DMS 273 (cell line): ENCODE data around the gene AFTPH.
"Not testable (repeated sequence)": the region's sequence is repeated elsewhere in the genome, so short reads cannot be mapped to it uniquely, and the experiment has no call there.

ENCODE experiments used
- DNase-seq: peaks from one replicate; lab custom pipeline; 2025; ENCODE audit not compliant: unreplicated experiment; lab: John Stamatoyannopoulos, UW

Gene AFTPH

DNA sequence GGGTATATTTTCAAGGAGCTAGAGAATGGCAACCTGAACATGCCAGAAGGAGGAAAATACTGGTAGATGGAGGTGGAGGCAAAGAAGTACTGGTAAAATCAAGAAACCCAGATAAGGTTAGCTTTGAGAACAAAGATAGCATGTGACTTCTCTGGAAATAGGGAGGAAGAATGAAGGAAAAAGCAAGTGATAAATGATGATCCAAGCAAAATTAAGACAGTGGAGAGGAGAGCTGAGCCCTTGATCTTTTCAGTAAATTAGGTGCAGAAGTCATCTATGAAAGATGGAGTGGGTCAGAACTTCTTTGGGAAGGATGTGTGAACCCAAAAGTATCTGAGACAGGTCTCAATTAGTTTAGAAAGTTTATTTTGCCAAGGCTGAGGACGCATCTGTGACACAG is 25.7 kb upstream of the AFTPH start:
- DNase-seq, result no peak

DNA sequence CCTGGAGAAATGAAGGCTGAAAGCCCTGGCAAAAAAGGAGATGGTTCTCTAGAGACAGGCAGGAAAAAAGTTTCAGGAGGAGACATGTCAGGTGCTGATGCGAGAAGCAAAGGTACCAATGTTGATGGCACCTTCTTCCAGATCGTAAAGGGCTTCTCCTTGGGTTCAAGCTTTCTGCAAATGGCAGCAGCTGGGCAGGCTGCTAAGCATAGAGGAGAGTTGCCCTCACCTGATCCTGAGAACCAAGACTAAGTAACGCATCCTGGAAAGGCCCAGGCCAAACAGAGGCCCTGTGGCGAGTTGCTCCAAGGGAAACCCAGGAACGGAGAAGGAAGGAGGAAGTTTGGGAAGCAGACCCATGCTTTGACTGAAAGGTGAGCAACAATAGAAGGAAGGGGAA is 23.6 kb upstream of the AFTPH start:
- DNase-seq, result no peak

GRCh38 chr2:64501946-64502345 is 22.2 kb upstream of the AFTPH start:
- no peak for DNase-seq

- no peak for DNase-seq
These were observed 21.3 kb upstream of the AFTPH start for GRCh38 chr2:64502860-64503259.

DNA sequence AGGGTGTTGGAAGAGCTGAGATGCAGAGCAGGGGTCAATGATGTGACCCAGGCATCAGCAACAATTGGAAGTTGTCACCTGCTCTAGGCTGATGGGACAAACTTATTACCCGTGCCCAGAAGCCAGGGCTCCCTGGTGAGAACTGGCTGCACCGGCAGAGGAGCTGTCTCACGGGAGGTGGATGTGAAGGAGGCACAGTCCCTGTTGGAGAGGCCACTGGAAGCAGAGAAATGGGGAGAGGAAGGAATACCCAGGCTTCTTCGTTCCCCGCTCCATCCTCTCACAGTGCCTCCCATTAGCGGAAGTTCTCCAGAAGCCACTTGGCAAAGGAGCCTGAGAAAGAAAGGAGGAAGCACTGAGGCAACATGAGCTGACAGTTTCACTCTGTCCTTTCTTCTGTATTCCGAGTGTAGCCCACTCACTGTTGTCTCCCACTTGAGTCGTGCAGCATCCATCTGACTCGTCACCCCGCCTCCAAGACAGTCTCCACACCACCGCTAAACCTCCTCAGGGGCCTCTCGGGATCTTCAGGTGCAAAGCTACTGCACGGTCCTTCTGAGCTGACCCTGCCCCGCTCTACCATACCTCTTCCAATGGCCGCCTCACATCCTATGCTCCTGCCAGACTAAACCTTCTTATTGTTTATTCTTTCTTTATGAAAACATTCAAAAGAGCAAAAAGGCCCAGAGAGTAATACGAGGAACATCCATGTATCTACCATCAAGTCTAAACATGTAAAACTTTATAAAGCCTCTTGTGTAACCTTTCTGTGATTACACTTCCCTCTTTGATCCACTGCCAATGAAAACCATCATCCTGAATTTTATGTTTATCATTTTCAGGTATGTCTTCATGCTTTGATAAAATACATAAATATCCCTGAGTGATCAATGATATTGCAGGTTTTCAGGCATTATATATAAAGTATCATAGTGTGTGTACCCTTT is 19.1 kb upstream of the AFTPH start:
- DNase-seq, result no peak

DNA sequence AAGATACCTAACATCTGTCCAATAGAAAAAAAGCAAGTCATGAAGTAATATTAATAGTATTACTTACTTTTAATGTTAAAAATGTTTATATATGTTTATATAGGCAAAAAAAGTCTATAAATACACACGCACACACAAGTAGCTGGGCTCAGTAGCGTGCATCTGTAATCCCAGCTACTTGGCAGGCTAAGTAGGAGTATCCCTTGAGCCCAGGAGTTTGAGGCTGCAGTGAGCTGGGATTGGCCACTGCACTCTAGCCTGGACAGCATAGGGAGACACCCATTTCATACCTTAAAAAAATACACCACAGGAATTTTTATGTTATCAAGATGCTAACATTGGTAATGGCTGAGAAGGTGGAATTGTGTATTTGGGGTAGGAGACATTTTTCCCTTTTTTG is 17.4 kb upstream of the AFTPH start:
- no peak for DNase-seq

- DNase-seq, result no peak
These were observed 10.1 kb upstream of the AFTPH start for GRCh38 chr2:64514008-64514407.

- DNase-seq, result no peak
These were observed 9.0 kb upstream of the AFTPH start for GRCh38 chr2:64515086-64515485.

GRCh38 chr2:64516651-64517510 is 7.2 kb upstream of the AFTPH start:
- no peak for DNase-seq

GRCh38 chr2:64517511-64517884 is 6.6 kb upstream of the AFTPH start:
- no peak for DNase-seq

DNA sequence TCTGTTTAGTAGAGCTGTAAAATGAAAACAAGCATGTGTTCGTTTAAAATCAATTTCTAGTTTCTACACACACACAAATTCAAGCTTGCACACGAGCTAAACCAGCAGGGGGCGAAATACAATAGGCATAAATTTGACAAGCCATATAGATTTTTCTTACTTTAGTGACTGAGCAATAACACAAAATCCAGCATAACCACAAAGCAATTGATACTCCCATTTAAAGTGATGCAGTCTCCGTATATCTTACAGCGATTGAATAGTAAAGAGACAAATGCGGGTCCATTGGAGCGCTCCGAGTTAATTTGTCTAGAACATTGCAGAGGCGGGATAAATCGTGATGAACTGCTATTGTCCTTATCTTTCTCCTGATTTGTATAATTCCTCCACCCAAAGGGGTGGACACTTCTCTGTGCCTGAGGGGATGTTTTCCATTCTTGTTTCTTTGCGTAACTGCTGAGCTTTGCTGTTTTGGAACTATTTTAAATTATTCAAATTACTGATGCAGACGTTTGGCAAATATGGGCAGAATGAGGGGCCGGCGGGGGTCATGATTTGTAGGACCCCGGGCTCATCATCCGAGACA is 1.2 kb upstream of the AFTPH start:
- peak; percentile 90 for DNase-seq

DNA sequence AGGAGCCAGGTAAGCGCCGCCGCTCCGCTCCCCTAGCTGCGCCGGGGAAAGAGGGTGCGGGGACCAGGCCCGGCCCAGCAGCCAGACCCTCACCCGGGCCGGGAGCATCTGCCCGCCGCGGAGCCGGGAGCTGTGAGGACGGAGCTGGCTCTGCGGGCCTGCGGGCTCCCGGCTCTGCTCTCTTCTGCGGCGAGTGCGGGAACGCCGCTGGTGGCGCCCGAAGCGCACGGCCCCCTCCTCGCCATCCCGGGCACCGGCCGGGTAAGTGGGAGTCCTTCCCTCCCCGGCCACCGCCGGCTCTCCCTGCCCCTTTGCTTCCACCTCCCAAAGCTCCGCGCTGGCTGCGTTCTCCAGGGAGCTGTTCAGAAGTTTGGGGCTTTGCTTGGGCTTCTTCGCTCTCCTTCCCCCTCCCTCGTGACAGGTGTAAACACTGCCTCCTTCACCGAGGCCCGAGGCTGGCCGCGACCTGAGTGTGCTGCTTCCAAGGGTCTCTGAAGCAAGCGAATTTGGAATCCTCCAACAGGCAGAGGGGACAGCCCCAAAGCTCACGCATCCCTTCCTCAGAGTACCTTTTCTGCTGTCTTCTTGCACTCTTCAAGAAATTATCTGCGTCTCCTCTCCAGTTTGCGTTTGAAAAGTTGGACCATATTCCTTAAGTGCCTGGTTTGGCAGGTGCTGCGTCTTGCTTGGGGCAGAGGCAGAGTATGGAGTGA is 632 bp downstream of the AFTPH start:
- peak; percentile 76 for DNase-seq

GRCh38 chr2:64525317-64525613 is 1.1 kb downstream of the AFTPH start:
- DNase-seq, result peak; percentile 39

GRCh38 chr2:64526034-64526433 is 1.9 kb downstream of the AFTPH start:
- DNase-seq, result no peak

DNA sequence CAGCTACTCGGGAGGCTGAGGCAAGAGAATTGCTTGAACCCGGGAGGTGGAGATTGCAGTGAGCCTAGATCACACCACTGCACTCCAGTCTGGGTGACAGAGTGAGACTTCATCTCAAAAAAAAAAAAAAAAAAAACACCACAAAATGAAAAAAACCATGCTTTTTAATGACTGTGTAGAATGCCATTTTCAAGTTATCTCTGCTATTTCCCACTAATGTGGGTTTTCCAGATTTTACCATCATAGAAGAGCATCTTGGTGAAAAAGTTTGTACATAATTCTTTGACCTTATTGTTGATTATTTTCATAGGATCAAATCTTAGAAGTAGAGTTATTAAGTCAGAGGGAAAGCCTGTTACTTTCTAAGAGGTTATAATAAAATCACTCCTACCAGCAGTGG is 6.8 kb downstream of the AFTPH start:
- not testable (repeated sequence) for DNase-seq

- no peak for DNase-seq
These were observed 7.9 kb downstream of the AFTPH start for GRCh38 chr2:64532030-64532429.

GRCh38 chr2:64533882-64534281 is 9.8 kb downstream of the AFTPH start:
- no peak for DNase-seq

DNA sequence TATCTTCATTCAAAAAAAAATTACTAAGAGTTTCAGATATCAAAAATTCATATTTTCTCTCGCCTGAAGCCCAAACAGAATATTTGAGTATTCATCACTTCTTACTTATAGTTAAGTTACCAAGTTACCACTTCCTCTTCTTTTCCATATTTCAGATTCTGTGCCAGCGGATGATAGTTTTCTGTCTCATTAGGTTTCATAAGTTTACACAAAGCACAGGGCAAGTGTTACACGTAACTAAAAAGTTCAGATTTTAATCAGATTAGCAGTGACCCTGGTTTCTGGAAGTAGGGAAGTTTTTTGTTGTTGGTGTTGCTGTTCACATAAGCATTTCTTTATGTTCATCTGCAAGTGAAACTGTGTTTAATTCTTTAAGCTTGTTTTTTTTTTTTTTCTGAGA is 10.2 kb downstream of the AFTPH start:
- DNase-seq, result no peak

GRCh38 chr2:64535024-64535423 is 10.9 kb downstream of the AFTPH start:
- DNase-seq, result no peak

DNA sequence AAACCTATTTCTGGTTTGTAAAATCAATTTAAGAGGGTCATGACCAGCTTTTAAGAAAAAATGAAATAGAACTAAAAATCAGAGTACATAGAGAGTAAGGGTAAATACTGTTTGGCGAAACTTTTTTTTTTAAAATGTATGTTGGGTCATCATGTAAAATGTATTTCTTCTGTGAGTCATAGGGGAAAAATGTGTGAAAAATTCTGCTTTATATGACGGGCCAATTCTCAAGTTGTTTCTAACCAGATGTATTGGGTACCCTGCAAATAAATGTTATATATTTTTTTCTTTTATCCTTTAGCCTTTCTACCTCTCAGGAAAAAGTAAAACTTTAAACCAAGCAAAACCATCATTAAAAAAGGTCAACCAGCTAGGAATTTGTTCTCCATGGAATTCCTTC is 13.9 kb downstream of the AFTPH start:
- DNase-seq, result no peak

- DNase-seq, result no peak
These were observed 14.8 kb downstream of the AFTPH start for GRCh38 chr2:64538764-64539433.
